GM21717 (cell line): ENCODE measurements around the gene TRPM4.
A peak's percentile ranks its signal among the peaks of the same experiment; 100 is the strongest.
"Not testable (repeated sequence)": the region's sequence is repeated elsewhere in the genome, so short reads cannot be mapped to it uniquely, and the experiment has no call there.

ENCODE experiments used
- ATAC-seq: cut with Tn5 transposase; IDR thresholded peaks from one replicate; pipeline ENCODE4 v1.9.1; 2021; ENCODE audit warnings: mild to moderate bottlenecking, moderate library complexity; ENCODE audit not compliant: unreplicated experiment

TRPM4 gene

GRCh38 chr19:49157445-49158224 is at the start of gene TRPM4:
TSS of gene TRPM4 (plus strand) at chr19:49157792. CDS start at chr19:49157867, 75 bp downstream.
- no peak for ATAC-seq

GRCh38 chr19:49109051-49109450 is 48.5 kb upstream of the TRPM4 start:
- no peak for ATAC-seq

DNA sequence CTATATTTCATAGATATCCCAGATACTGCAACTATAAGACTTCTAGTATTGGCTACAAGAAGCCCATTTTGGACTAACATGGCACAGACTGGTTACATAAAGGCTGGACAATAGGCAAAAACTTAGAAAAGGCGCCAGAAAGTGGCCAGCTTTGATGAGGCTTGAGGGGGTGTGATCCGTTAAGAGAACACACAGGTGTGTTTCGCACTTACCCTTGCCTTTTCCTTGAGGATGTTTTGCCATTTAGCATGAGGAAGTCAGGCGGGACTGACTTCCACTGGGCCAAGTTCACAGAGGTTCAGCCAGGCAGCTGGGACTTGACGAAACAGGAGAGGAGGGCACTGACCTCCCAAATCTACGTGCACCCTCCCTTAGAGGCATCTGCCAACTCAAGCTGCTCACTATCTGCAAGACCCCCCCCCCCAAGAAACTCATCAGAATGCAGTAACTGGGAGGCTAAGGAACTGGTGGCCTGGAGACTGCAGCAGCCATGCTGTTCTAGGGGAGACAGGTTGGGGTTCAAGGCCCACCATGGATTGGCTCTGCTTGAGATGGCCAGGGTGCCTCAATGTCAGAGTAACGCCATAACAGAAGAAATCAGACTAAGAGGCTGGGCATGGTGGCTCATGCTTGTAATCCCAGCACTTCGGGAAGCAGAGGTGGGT is 47.9 kb upstream of the TRPM4 start:
- no peak for ATAC-seq

DNA sequence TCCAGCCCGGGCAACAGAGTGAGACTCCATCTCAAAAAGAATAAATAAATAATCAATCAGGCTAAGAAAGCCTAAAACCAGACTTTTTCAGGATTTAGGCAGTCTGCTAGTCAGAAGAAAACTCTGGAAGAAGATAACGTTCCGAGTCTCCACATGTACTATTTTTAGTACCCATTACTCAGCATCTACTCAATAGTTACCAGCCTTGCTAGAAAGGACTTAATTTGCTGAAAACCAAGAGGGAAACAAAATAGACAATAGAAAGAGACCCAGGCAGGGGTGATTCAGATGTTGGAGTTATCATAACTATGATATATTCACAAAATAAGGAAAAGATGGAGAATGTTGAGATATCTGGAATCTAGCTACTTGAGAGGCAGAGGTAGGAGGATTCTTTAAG is 47.0 kb upstream of the TRPM4 start:
- no peak for ATAC-seq

- no peak for ATAC-seq
Observed at GRCh38 chr19:49111218-49111998, 46.2 kb upstream of the TRPM4 start.

DNA sequence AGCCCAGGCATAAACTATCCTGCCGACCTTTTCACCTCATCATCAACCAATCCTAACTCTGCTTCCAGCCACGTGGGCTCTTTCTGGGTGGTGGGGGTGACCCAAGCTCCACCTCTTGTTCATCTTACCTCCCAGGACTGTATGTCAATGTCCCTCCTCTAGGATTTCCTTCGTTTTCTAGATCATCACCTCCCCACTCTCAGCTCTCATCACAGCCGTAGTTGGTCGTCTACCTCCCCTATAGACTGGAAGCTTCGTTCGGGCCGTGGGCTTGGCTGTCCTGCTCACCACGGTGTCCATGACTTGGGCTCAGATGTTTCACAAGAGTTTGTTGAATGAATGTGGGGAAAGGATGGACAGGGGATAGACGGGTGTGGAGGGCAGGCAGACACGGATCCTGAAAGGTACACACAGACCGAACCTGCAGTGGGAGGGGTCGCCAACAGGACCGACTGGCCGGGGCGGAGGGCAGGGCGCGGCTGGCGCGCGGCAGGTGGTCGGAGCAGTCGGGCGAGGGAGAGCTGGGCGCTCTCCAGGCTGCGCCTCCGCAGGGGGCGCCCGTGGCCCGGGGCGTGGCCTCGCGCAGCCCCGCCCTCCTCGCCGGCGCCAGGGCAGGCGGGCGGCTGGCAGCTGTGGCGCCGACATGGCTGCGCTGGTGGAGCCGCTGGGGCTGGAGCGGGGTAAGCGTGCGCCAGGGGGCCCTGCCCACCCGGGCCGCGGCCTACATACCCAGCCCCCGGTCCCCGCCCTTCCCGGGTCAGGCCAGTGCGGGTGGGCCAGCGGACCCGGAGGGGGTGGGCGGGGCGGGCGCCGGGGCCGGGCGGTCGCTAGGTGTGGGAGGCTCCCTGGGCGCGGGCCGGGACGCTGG is 43.6 kb upstream of the TRPM4 start, which contains the start of gene LIN7B:
Gene LIN7B (plus strand): TSS at position 609 of the 868 bp plus-strand sequence. CDS start 35 bp downstream, at position 644.
- ATAC-seq: no peak

- ATAC-seq: no peak
Observed at GRCh38 chr19:49114630-49115363, 42.8 kb upstream of the TRPM4 start.

DNA sequence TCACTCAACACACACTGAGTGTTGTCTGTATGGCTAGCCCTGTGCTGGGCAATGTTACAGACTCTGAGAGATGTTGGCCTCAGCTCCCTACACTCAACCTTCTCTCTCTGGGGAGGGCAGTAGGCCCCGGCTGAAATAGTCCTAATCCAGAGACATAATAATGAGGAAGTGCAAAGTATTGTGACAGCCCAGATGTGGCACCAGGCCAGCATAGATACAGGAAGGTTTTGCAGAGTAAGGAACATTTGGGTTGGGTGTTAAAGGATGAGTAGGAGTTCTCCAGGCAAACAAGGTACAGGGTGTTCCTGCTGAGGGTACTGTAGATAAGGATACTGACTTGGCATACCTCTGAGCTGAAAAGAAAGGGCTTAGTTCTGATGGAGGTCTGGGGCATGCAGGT is 41.0 kb upstream of the TRPM4 start:
- no peak for ATAC-seq

GRCh38 chr19:49117677-49118564 is 39.7 kb upstream of the TRPM4 start:
- no peak for ATAC-seq

- ATAC-seq: peak; percentile 71
Observed at GRCh38 chr19:49118565-49119410, 38.8 kb upstream of the TRPM4 start, which contains the start of gene C19orf73. TSS of gene C19orf73 (minus strand) at chr19:49119143. CDS start at chr19:49119022, 121 bp downstream.

- no peak for ATAC-seq
Observed at GRCh38 chr19:49119411-49120324, 37.9 kb upstream of the TRPM4 start, which contains the start of gene PPFIA3. TSS of gene PPFIA3 (plus strand) at chr19:49119544. CDS start at chr19:49127874, 8,330 bp downstream.

GRCh38 chr19:49120325-49120683 is 37.3 kb upstream of the TRPM4 start:
- ATAC-seq: no peak

DNA sequence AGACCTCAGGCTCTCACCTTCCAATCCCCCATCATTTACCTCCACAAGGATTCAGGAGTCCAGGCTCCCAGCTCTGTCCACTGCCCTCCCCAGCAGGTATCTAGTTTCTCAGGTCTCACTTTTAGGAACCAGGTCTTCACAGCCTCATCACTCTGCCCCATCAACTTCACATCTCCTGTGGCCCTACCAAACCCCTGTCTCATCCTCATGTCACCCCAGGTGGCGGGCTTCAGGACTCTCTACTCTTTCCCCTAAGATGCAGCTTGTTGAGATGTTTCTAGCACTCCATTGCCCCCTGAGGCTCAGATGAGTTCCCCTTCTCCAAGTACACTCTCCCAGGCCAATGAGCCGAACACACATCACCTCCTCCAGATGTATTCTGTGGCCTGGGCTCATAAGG is 36.7 kb upstream of the TRPM4 start:
- ATAC-seq: no peak

DNA sequence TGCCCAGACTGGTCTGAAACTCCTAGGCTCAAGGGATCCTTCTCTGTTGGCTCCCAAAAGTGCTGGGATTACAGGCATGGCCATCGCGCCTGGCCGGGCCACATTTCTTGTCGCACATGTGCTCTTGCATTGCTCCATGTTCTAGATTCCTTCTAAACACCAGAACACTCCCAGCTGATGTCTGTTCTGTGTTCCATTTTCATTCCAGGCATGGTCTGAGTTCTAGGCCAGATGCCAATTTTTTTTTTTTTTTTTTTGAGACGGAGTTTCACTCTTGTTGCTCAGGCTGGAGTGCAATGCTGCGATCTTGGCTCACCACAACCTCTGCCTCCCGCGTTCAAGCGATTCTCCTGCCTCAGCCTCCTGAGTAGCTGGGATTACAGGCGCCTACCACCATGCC is 35.8 kb upstream of the TRPM4 start:
- ATAC-seq: not testable (repeated sequence)

GRCh38 chr19:49123285-49123684 is 34.3 kb upstream of the TRPM4 start:
- ATAC-seq: not testable (repeated sequence)

DNA sequence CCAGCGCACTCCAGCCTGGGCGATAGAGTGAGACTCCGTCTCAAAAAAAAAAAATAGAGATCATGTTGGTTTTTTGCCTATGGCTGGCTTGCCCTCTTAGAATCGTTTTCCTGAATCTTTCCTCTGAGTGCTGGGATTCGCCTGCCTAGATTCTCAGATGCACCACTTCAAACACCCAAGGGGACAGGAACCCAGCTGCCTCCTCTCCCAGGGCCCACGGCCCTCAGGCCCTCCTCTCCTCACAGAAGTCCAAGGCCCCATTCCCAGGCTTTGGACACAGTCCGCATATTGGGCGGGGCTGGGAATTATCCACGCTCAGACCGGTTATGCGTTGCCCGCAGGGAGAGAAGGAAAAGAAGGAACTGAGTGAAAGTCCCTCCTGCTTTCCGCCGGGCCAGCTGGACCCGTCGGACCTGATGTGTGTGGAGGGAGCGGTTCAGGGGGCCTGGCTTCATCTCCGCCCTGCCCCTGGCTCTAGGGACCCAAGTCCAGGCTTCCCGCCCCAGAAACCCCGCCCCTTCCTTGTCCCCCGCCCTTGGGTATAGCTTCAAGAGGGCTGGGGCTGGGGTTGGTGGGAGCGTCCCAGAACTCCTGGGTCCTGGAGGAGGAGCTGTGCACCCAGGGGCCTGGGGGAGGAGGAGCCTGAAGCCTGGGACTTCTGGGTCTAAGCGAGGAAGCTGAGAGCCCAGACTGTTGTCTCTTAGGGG is 32.4 kb upstream of the TRPM4 start:
- ATAC-seq: no peak
